K562 (cell line): ENCODE results near the gene TMEM242. TPM values are rescaled to one million over a fixed set of nuclear protein-coding genes. Genes with fewer than 3 reads are reported as not detected.

Experiments used
- ADNP ChIP-seq: fragments of 200-800 bp; sonication (Bioruptor generic); IDR thresholded peaks from 2 replicates; pipeline ENCODE4 v1.6.1; 2016; ENCODE audit warnings: missing genetic modification characterization, missing compliant biosample characterization
- HDAC2 ChIP-seq: fragments of 450-650 bp; IDR thresholded peaks from 2 replicates; pipeline ENCODE4 v1.6.1; 2016; ENCODE audit warnings: mild to moderate bottlenecking
- JUNB ChIP-seq: fragments of 450-650 bp; formaldehyde crosslinking; conservative IDR thresholded peaks from 2 replicates; pipeline ENCODE4 v1.4.0; 2020; ENCODE audit warnings: mild to moderate bottlenecking
- MYC ChIP-seq, 2 experiments: fragments of 250-450 bp in 1 of 2; sonication (Bioruptor Pico) in 1 of 2; IDR thresholded peaks; 2 replicates each; pipeline versions ENCODE4 v1.5.1 to v1.6.1; 2012 to 2021; ENCODE audit warnings: low read depth in 2 of 2, borderline replicate concordance in 1 of 2, improper control_type of control experiment in 1 of 2, low read length in 1 of 2, mild to moderate bottlenecking in 1 of 2, moderate library complexity in 1 of 2
- RAD21 ChIP-seq, 2 experiments: fragments of 250-450 bp in 1 of 2; fragments of 450-650 bp in 1 of 2; sonication (Bioruptor Pico) in 1 of 2; formaldehyde crosslinking in 1 of 2; IDR thresholded peaks in 1 of 2; conservative IDR thresholded peaks in 1 of 2; 2 replicates each; pipeline versions ENCODE4 v1.4.0 to v1.8.0; 2020 to 2022; ENCODE audit warnings: mild to moderate bottlenecking in 2 of 2, moderate library complexity in 1 of 2
- SRSF9 ChIP-seq: fragments of 200-400 bp; formaldehyde crosslinking; IDR thresholded peaks from 2 replicates; pipeline ENCODE4 v1.6.1; 2017; ENCODE audit warnings: low read depth, low read length, borderline replicate concordance
- TFAM ChIP-seq: fragments of 250-450 bp; sonication (Bioruptor Pico); conservative IDR thresholded peaks from 2 replicates; pipeline ENCODE4 v1.5.0; 2021; ENCODE audit warnings: mild to moderate bottlenecking, moderate library complexity
- polyA plus RNA-seq, 8 experiments: library from polyadenylated mRNA; depleted of rRNA in 4 of 8; stranded (reverse) in 5 of 8; unstranded in 3 of 8; fragments of >200 nt; fragmentation: Nextera tagmentation in 2 of 8; fragmentation: Illumina TruSeq in 1 of 8; extraction: Ambion mirVana in 2 of 8; extraction: Trizol in 1 of 8; gene quantifications; 2 replicates each; pipeline versions ENCODE4 v1.2.1 to v1.2.3, GENCODE V29; 2011 to 2014; ENCODE audit warnings: inconsistent platforms in 1 of 8, missing spikeins in 1 of 8
- total RNA-seq, 7 experiments: library from RNA; depleted of rRNA in 6 of 7; stranded (reverse); fragments of >200 nt in 6 of 7; fragmentation: Illumina TruSeq in 2 of 7; extraction: Trizol in 2 of 7; gene quantifications; 2 replicates each; pipeline versions ENCODE4 v1.2.1 to v1.2.3, GENCODE V29; 2011 to 2021; ENCODE audit warnings: low replicate concordance in 1 of 7
- TF ChIP-seq, protein P1 (sequence below): sonication (generic); formaldehyde crosslinking; IDR thresholded peaks from 2 replicates; pipeline ENCODE4 v1.5.0; 2020; ENCODE audit warnings: missing genetic modification reagents
- TF ChIP-seq, protein P2 (sequence below): fragments of 250-450 bp; sonication (Bioruptor Pico); IDR thresholded peaks from 2 replicates; pipeline ENCODE4 v1.5.0; 2021

Gene TMEM242
- total and polyA plus RNA-seq, 9 of the 15 experiments (the other 6 are each of a cell fraction or from before 2014, with no cell fraction given), result 9.5 to 35.3 (median 16.5) TPM

DNA sequence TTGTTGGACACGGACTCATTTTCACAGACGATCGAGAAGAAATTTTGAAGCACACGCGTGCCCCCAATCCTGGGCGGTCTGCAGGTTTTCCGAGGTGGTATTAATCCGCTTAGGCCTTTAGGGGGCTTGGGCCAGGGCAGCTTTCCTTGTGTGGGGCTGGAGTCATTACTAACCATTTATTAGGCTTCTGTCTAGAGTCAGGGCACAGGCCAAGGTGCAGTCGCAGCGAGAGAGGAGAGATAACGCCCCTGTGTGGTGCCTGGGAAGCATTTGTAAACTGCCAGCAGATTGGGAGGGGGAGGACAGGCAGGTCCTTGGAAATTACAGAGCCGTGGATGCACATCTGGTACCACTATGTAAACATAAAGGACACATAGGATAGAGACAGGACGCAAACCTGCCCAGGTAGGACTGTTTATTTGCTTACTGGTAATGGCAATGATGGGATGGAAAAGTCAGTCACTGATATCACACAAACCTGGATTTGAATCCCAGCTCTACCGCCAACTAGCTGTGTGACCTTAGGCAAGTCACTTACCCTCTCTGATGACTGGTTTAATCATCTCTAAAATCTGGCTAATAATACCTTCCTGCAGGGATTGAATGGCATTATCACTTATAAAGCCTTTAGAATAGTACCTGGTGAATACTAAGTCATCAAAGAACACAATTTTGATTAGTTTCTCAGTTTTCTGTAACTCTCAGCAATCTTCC, 76.4 kb downstream of the TMEM242 start (continued):
- TF ChIP-seq RAD21 (CRISPR knock-in tag; conservative IDR thresholded peaks at IDR 0.05 in 1 of 2, IDR thresholded peaks at IDR 0.05 in 1 of 2) (peak in 1 of 2 experiments; percentile 53; a peak in 2 of 4 replicates), ADNP (tag) (peak; percentile 75), SRSF9 (no peak), TFAM (CRISPR knock-in tag) (no peak), HDAC2 (peak; percentile 74; the same call in 1 of the 2 replicates), JUNB (no peak), MYC (IDR thresholded peaks at IDR 0.05; ENCODE audit: low read depth, low read length) (no peak), MYC (CRISPR knock-in tag; IDR thresholded peaks at IDR 0.05; ENCODE audit: borderline replicate concordance, low read depth) (no peak)
- TF ChIP-seq, protein P1, sequence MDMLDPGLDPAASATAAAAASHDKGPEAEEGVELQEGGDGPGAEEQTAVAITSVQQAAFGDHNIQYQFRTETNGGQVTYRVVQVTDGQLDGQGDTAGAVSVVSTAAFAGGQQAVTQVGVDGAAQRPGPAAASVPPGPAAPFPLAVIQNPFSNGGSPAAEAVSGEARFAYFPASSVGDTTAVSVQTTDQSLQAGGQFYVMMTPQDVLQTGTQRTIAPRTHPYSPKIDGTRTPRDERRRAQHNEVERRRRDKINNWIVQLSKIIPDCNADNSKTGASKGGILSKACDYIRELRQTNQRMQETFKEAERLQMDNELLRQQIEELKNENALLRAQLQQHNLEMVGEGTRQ (CRISPR knock-in tag), result no peak
- TF ChIP-seq, protein P2, sequence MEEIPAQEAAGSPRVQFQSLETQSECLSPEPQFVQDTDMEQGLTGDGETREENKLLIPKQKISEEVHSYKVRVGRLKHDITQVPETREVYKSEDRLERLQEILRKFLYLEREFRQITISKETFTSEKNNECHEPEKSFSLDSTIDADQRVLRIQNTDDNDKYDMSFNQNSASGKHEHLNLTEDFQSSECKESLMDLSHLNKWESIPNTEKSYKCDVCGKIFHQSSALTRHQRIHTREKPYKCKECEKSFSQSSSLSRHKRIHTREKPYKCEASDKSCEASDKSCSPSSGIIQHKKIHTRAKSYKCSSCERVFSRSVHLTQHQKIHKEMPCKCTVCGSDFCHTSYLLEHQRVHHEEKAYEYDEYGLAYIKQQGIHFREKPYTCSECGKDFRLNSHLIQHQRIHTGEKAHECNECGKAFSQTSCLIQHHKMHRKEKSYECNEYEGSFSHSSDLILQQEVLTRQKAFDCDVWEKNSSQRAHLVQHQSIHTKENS (CRISPR knock-in tag), result no peak
